Mesendoderm (in vitro differentiated cells): ENCODE data around the gene ZDHHC22. TPM values are rescaled to one million over a fixed set of nuclear protein-coding genes. Genes with fewer than 3 reads are reported as not detected.

Experiments
- DNase-seq: peaks from one replicate; pipeline ENCODE4 v3.0.0; 2013
- H2AK5ac ChIP-seq: 2 replicates; pipeline ENCODE4 v1.6.1; 2013; ENCODE audit warnings: low read length, inconsistent platforms
- H2BK120ac ChIP-seq: 2 replicates; pipeline ENCODE4 v1.6.1; 2013; ENCODE audit warnings: low read depth, mild to moderate bottlenecking, low read length, moderate library complexity, mixed read lengths
- H2BK15ac ChIP-seq: replicated peaks from 2 replicates; pipeline ENCODE4 v1.6.1; 2013; ENCODE audit warnings: low read depth, mild to moderate bottlenecking, moderate library complexity
- H2BK5ac ChIP-seq: 2 replicates; pipeline ENCODE4 v1.6.1; 2013; ENCODE audit warnings: low read length, inconsistent platforms
- H3K18ac ChIP-seq: 2 replicates; pipeline ENCODE4 v1.6.1; 2013; ENCODE audit warnings: mild to moderate bottlenecking, low read length, mixed read lengths
- H3K23ac ChIP-seq: one replicate; pipeline ENCODE4 v1.6.1; 2013; ENCODE audit warnings: low read length
- H3K27ac ChIP-seq: 2 replicates; pipeline ENCODE4 v1.5.1; 2013; ENCODE audit warnings: low read depth, mild to moderate bottlenecking, inconsistent platforms, low read length, moderate library complexity
- H3K27me3 ChIP-seq: 2 replicates; pipeline ENCODE4 v1.6.1; 2013; ENCODE audit warnings: low read length, control low read depth, mild to moderate bottlenecking, inconsistent platforms; ENCODE audit not compliant: insufficient read depth, poor library complexity
- H3K36me3 ChIP-seq: 2 replicates; pipeline ENCODE4 v1.6.1; 2013; ENCODE audit warnings: low read length, inconsistent platforms; ENCODE audit not compliant: control insufficient read depth, insufficient read depth
- H3K4ac ChIP-seq: one replicate; pipeline ENCODE4 v1.6.1; 2013; ENCODE audit warnings: low read depth, mild to moderate bottlenecking, low read length, moderate library complexity
- H3K4me1 ChIP-seq: 2 replicates; pipeline ENCODE4 v1.6.1; 2013; ENCODE audit warnings: low read depth, low read length, inconsistent platforms; ENCODE audit not compliant: control insufficient read depth
- H3K4me2 ChIP-seq: 2 replicates; pipeline ENCODE4 v1.6.1; 2013; ENCODE audit warnings: low read length
- H3K4me3 ChIP-seq: 2 replicates; pipeline ENCODE4 v1.5.1; 2013; ENCODE audit warnings: mild to moderate bottlenecking, low read length
- H3K56ac ChIP-seq: one replicate; pipeline ENCODE4 v1.6.1; 2013; ENCODE audit warnings: low read length
- H3K79me1 ChIP-seq: 2 replicates; pipeline ENCODE4 v1.6.1; 2013; ENCODE audit warnings: low read length, inconsistent platforms
- H3K79me2 ChIP-seq: 2 replicates; pipeline ENCODE4 v1.6.1; 2013; ENCODE audit warnings: mild to moderate bottlenecking, low read length; ENCODE audit not compliant: control insufficient read depth, insufficient read depth
- H3K9ac ChIP-seq: 2 replicates; pipeline ENCODE4 v1.6.1; 2013; ENCODE audit warnings: low read length, inconsistent platforms
- H4K5ac ChIP-seq: one replicate; pipeline ENCODE4 v1.6.1; 2013; ENCODE audit warnings: low read length
- H4K8ac ChIP-seq: one replicate; pipeline ENCODE4 v1.6.1; 2013; ENCODE audit warnings: low read depth, mild to moderate bottlenecking, control low read depth, low read length, moderate library complexity
- WGBS: extraction: QIAGEN DNeasy Blood & Tissue Kit; methylation state at CpG from one replicate; pipeline ENCODE4 v1.1.7; 2013; ENCODE audit warnings: low lambda C conversion rate, missing lambda C conversion rate; ENCODE audit not compliant: insufficient coverage; ENCODE audit errors: extremely low coverage; 5-methylcytosine and 5-hydroxymethylcytosine counted together
- polyA plus RNA-seq, 2 experiments: library from polyadenylated mRNA; stranded (reverse); fragments of 200-250 nt; gene quantifications; one replicate each; pipeline ENCODE4 v1.2.3, GENCODE V29; 2013

Gene ZDHHC22, protein sequence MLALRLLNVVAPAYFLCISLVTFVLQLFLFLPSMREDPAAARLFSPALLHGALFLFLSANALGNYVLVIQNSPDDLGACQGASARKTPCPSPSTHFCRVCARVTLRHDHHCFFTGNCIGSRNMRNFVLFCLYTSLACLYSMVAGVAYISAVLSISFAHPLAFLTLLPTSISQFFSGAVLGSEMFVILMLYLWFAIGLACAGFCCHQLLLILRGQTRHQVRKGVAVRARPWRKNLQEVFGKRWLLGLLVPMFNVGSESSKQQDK
- 9.1 TPM for polyA plus RNA-seq (2013, experiment 1 of 2)
- polyA plus RNA-seq (2013, experiment 2 of 2) = 10.0 TPM

GRCh38 chr14:77141214-77142004 lies at the start of gene ZDHHC22:
ZDHHC22 (minus strand) TSS chr14:77141791; CDS start chr14:77139738, 2,053 bp downstream.
- Histone ChIP-seq H4K8ac (no peak within 1 kb of the TSS), H3K27ac (no peak within 1 kb of the TSS), H3K4me2 (peak within 1 kb of the TSS; percentile 97), H3K36me3 (no peaks in the 10 kb centered on the region), H3K56ac (peak within 1 kb of the TSS; percentile 78), H2BK120ac (no peak within 1 kb of the TSS), H2BK15ac (no peak within 1 kb of the TSS), H3K27me3 (no peaks in the 10 kb centered on the region), H3K4ac (no peak within 1 kb of the TSS), H3K4me3 (peak within 1 kb of the TSS; percentile 33), H3K79me2 (no peaks in the 10 kb centered on the region), H4K5ac (no peak within 1 kb of the TSS), H2BK5ac (no peak within 1 kb of the TSS), H3K79me1 (no peaks in the 10 kb centered on the region), H3K4me1 (peaks cover 11% of the 10 kb centered on the region), H3K18ac (peak within 1 kb of the TSS; percentile 34), H3K9ac (peak within 1 kb of the TSS; percentile 50), H2AK5ac (no peak within 1 kb of the TSS), H3K23ac (no peak within 1 kb of the TSS)
- no CpG with 5 or more reads among the region's 77 CpGs for WGBS
- DNase-seq = peak; percentile 82

- Histone ChIP-seq H3K18ac (no peak overlapping the region), H3K9ac (no peak overlapping the region), H4K5ac (no peak overlapping the region), H3K36me3 (no peaks in the 10 kb centered on the region), H3K4ac (no peak overlapping the region), H3K27me3 (no peaks in the 10 kb centered on the region), H3K23ac (no peak overlapping the region), H3K79me2 (no peaks in the 10 kb centered on the region), H4K8ac (no peak overlapping the region), H2BK15ac (no peak overlapping the region), H3K4me1 (no peaks in the 10 kb centered on the region), H2AK5ac (no peak overlapping the region), H2BK120ac (no peak overlapping the region), H3K4me3 (no peak overlapping the region), H3K79me1 (no peaks in the 10 kb centered on the region), H3K4me2 (no peak overlapping the region), H2BK5ac (no peak overlapping the region), H3K56ac (no peak overlapping the region), H3K27ac (no peak overlapping the region)
- no peak for DNase-seq
- no CpG with 5 or more reads among the region's 1 CpG for WGBS
Measured at GRCh38 chr14:77190977-77191376, 49.4 kb upstream of the ZDHHC22 start.

- no peak overlapping the region for H3K23ac ChIP-seq
- no peaks in the 10 kb centered on the region for H3K36me3 ChIP-seq
- H3K4me3 ChIP-seq = no peak overlapping the region
Measured at GRCh38 chr14:77189479-77189878, 47.9 kb upstream of the ZDHHC22 start.

GRCh38 chr14:77187649-77188012 lies 46.0 kb upstream of the ZDHHC22 start:
- H3K4ac ChIP-seq = no peak overlapping the region
- no peak overlapping the region for H2BK120ac ChIP-seq
- H3K36me3 ChIP-seq = no peaks in the 10 kb centered on the region
- no peaks in the 10 kb centered on the region for H3K79me1 ChIP-seq
- H4K8ac ChIP-seq = no peak overlapping the region
- peak overlapping the region; percentile 6 for H3K23ac ChIP-seq
- H2AK5ac ChIP-seq = no peak overlapping the region
- whole genome bisulfite sequencing = no CpG with 5 or more reads among the region's 3 CpGs
- peaks cover 5% of the 10 kb centered on the region for H3K4me1 ChIP-seq
- H3K27ac ChIP-seq = no peak overlapping the region
- no peak overlapping the region for H2BK5ac ChIP-seq
- no peak overlapping the region for H4K5ac ChIP-seq
- H2BK15ac ChIP-seq = no peak overlapping the region
- H3K4me2 ChIP-seq = no peak overlapping the region
- H3K18ac ChIP-seq = no peak overlapping the region
- H3K4me3 ChIP-seq = no peak overlapping the region
- no peak overlapping the region for H3K9ac ChIP-seq
- H3K79me2 ChIP-seq = no peaks in the 10 kb centered on the region
- no peaks in the 10 kb centered on the region for H3K27me3 ChIP-seq
- H3K56ac ChIP-seq = no peak overlapping the region
- no peak for DNase-seq

More at GRCh38 chr14:77189479-77189878, 47.9 kb upstream of the ZDHHC22 start:
- Histone ChIP-seq H2AK5ac (no peak overlapping the region), H2BK120ac (no peak overlapping the region), H3K27me3 (no peaks in the 10 kb centered on the region), H4K5ac (no peak overlapping the region), H3K79me2 (no peaks in the 10 kb centered on the region), H2BK15ac (no peak overlapping the region), H2BK5ac (no peak overlapping the region), H3K4ac (no peak overlapping the region), H3K56ac (no peak overlapping the region), H3K9ac (no peak overlapping the region), H3K18ac (no peak overlapping the region), H3K4me2 (no peak overlapping the region), H3K79me1 (no peaks in the 10 kb centered on the region), H3K4me1 (peaks cover 5% of the 10 kb centered on the region), H4K8ac (no peak overlapping the region), H3K27ac (no peak overlapping the region)
- no CpG with 5 or more reads among the region's 4 CpGs for WGBS
- no peak for DNase-seq

GRCh38 chr14:77186911-77187648 lies 45.5 kb upstream of the ZDHHC22 start:
- Histone ChIP-seq H4K8ac (no peak overlapping the region), H2BK120ac (no peak overlapping the region), H3K56ac (no peak overlapping the region), H3K9ac (no peak overlapping the region), H2BK15ac (no peak overlapping the region), H3K4me3 (no peak overlapping the region), H3K4ac (no peak overlapping the region), H3K79me2 (no peaks in the 10 kb centered on the region), H2BK5ac (no peak overlapping the region), H3K79me1 (no peaks in the 10 kb centered on the region), H3K27me3 (no peaks in the 10 kb centered on the region), H3K4me1 (peaks cover 5% of the 10 kb centered on the region), H2AK5ac (no peak overlapping the region), H3K4me2 (no peak overlapping the region), H3K18ac (no peak overlapping the region), H3K36me3 (no peaks in the 10 kb centered on the region), H4K5ac (no peak overlapping the region), H3K23ac (peak overlapping the region; percentile 6), H3K27ac (no peak overlapping the region)
- WGBS = no CpG with 5 or more reads among the region's 15 CpGs
- DNase-seq = peak; percentile 71
